Measurements from ENCODE around the gene MRPS34. TPM values are rescaled to one million over a fixed set of nuclear protein-coding genes. Genes with fewer than 3 reads are reported as not detected.

Gene MRPS34
- total and polyA plus RNA-seq, 4 donors = 42.4 to 100 (median 58.7) TPM

GRCh38 chr16:1729026-1729425 is 43.9 kb downstream of the MRPS34 start (continued):
- TF ChIP-seq CTCF (IDR thresholded peaks at IDR 0.05; ENCODE audit: low read depth, low read length, missing input control) (no peak), ZBTB33 (IDR thresholded peaks at IDR 0.05) (no peak), FOXA1 (IDR thresholded peaks at IDR 0.05) (no peak), SP1 (IDR thresholded peaks at IDR 0.05) (no peak), HNF4G (IDR thresholded peaks at IDR 0.05) (no peak), ATF3 (IDR thresholded peaks at IDR 0.05) (no peak)

- Histone ChIP-seq H3K4me3 (ENCODE audit: low read depth in 1 of 3, low read length in 3 of 3) (no peak overlapping the region), H3K9me3 (ENCODE audit: control insufficient read depth in 4 of 4, low read length in 3 of 4) (no peaks in the 10 kb centered on the region), H3K27ac (ENCODE audit: low read depth in 1 of 2, low read length in 2 of 2) (no peak overlapping the region), H3K4me1 (ENCODE audit: control insufficient read depth in 4 of 4, insufficient read depth in 4 of 4, low read length in 3 of 4) (peaks cover 0 to 3% (median under 1%) of the 10 kb centered on the region in 4 donors), H3K36me3 (ENCODE audit: control insufficient read depth in 4 of 4, insufficient read depth in 3 of 4, low read depth in 1 of 4, low read length in 3 of 4) (peaks cover 0 to 48% (median 21%) of the 10 kb centered on the region in 4 donors), H3K27me3 (ENCODE audit: control insufficient read depth in 4 of 4, insufficient read depth in 4 of 4, low read length in 3 of 4) (no peaks in the 10 kb centered on the region), H3K9ac (ENCODE audit: low read depth in 1 of 2, low read length in 2 of 2) (no peak overlapping the region)
- no peak for DNase-seq (ENCODE audit: low spot score)
- WGBS = 95% methylated on average over 37 of the region's 37 CpGs
- no peak for TF ChIP-seq RAD21 (IDR thresholded peaks at IDR 0.05)
- no peak for TF ChIP-seq MAX (IDR thresholded peaks at IDR 0.05)
- no peak for TF ChIP-seq JUND (IDR thresholded peaks at IDR 0.05)
- no peak for TF ChIP-seq FOXA1 (IDR thresholded peaks at IDR 0.05)
- no peak for TF ChIP-seq CTCF (IDR thresholded peaks at IDR 0.05; ENCODE audit: low read depth, low read length, missing input control)
- no peak for TF ChIP-seq SP1 (IDR thresholded peaks at IDR 0.05)
- no peak for TF ChIP-seq ATF3 (IDR thresholded peaks at IDR 0.05)
- TF ChIP-seq YY1 (IDR thresholded peaks at IDR 0.05) = no peak
- TF ChIP-seq ZBTB33 (IDR thresholded peaks at IDR 0.05) = no peak
- TF ChIP-seq HNF4G (IDR thresholded peaks at IDR 0.05) = no peak
- TF ChIP-seq EGR1 (IDR thresholded peaks at IDR 0.05; ENCODE audit: low read depth in 2 of 2) = no peak
- no peak for TF ChIP-seq RXRA (IDR thresholded peaks at IDR 0.05)
- no peak for TF ChIP-seq REST (IDR thresholded peaks at IDR 0.05)
- TF ChIP-seq HNF4A (conservative IDR thresholded peaks at IDR 0.05) = no peak
- TF ChIP-seq FOXA2 (IDR thresholded peaks at IDR 0.05) = no peak
- TF ChIP-seq GABPA (IDR thresholded peaks at IDR 0.05 in 1 of 2, conservative IDR thresholded peaks at IDR 0.05 in 1 of 2) = no peak
- no peak for TF ChIP-seq TAF1 (conservative IDR thresholded peaks at IDR 0.05)
- no peak for TF ChIP-seq NR2F2 (IDR thresholded peaks at IDR 0.05)
These were observed 45.0 kb downstream of the MRPS34 start for GRCh38 chr16:1727651-1728624.

Data from liver (tissue), 9 donors.